ENCODE measurements around the gene HTT-AS.

HTT-AS gene

DNA sequence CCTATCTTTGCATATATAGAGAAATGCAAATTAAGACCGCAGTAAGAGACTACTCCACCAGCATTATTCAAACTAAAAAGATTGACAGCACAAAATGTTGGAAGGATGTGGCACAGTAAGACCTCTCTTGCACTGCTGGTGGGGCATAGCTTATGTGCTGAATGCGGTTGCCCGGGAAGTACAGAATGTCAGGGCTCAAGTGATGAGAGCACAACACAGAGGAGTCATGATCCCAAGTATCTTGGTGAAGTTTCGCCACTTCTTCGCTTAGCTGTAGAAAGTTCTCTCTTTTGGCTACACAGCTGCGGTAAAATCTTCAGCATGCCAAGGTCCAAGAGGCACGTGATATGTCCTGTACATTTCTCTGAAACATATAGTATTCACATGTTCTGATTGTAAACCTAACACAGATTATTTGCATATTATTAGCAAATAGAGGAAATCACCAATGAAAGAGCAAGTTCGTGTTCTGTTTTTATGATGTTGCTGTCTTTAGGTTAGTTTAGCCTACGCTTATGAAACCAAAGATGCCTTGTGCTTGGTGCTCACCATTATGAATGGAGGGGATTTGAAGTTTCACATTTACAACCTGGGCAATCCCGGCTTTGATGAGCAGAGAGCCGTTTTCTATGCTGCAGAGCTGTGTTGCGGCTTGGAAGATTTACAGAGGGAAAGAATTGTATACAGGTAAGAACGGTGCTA lies 55.0 kb downstream of the HTT-AS start:
- Histone ChIP-seq H3K4me3 (ENCODE audit: low read length) (no peak overlapping the region), H3K27me3 (ENCODE audit: control insufficient read depth, insufficient read depth, low read length) (no peaks in the 10 kb centered on the region), H3K27ac (ENCODE audit: low read length) (no peak overlapping the region), H3K4me1 (ENCODE audit: control insufficient read depth, low read depth, low read length) (no peaks in the 10 kb centered on the region), H3K9ac (ENCODE audit: low read length) (no peak overlapping the region), H3K9me3 (ENCODE audit: control insufficient read depth, low read depth, low read length) (no peaks in the 10 kb centered on the region), H3K36me3 (ENCODE audit: control insufficient read depth, low read depth, low read length) (no peaks in the 10 kb centered on the region)

- no peaks in the 10 kb centered on the region for H3K9me3 ChIP-seq (ENCODE audit: control insufficient read depth, low read depth, low read length)
- no peaks in the 10 kb centered on the region for H3K27me3 ChIP-seq (ENCODE audit: control insufficient read depth, insufficient read depth, low read length)
- no peaks in the 10 kb centered on the region for H3K36me3 ChIP-seq (ENCODE audit: control insufficient read depth, low read depth, low read length)
- H3K4me3 ChIP-seq (ENCODE audit: low read length) = no peak overlapping the region
- no peak overlapping the region for H3K27ac ChIP-seq (ENCODE audit: low read length)
- no peaks in the 10 kb centered on the region for H3K4me1 ChIP-seq (ENCODE audit: control insufficient read depth, low read depth, low read length)
- H3K9ac ChIP-seq (ENCODE audit: low read length) = no peak overlapping the region
Observed at GRCh38 chr4:3017504-3017903, 56.8 kb downstream of the HTT-AS start.

DNA sequence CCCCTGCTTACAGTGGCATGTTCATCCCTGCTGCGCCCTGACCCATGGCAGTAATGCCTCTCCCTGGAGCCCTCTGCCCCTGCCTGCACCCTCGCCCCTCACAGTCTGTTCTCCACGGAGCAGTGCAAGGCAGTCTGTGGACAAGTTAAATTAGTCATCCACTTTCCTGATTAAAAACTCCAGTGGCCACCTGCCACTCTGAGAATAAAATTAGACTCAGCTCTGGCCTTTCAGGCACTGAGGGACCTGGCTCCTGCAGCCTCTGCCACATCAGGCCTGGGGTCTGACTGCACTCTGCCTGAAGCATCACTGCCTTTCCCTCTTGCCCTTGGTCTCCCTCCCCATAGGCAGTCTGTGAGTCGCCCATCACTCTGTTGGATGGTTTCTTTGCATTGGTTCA lies 57.4 kb downstream of the HTT-AS start:
- Histone ChIP-seq H3K9ac (ENCODE audit: low read length) (no peak overlapping the region), H3K4me1 (ENCODE audit: control insufficient read depth, low read depth, low read length) (no peaks in the 10 kb centered on the region), H3K9me3 (ENCODE audit: control insufficient read depth, low read depth, low read length) (no peaks in the 10 kb centered on the region), H3K27ac (ENCODE audit: low read length) (no peak overlapping the region), H3K36me3 (ENCODE audit: control insufficient read depth, low read depth, low read length) (no peaks in the 10 kb centered on the region), H3K4me3 (ENCODE audit: low read length) (no peak overlapping the region), H3K27me3 (ENCODE audit: control insufficient read depth, insufficient read depth, low read length) (no peaks in the 10 kb centered on the region)

DNA sequence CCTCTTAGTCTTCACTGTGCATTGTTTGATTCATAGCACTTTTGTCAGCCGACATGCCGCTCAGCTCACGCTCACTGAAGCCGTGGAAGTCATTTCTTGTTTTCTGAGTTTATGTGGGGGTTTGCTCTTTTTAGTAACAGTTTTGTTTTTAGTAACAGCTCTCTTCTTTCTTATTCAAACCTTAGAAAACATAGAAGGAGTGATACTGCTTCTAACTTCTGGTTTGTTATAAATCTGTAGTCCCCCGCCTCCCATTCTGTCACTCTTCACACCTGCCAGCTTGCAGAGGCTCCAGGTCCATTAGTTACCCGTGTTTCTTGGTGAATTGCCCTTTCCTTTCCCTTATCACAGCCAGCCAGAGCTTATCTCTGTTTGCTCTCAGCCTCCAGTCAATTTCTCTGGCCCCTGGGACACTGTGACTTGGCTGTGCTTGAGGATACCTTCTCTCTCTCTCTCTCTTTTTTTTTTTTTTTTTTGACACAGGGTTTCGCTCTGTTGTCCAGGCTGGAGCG lies 60.4 kb downstream of the HTT-AS start:
- Histone ChIP-seq H3K27me3 (ENCODE audit: control insufficient read depth, insufficient read depth, low read length) (no peaks in the 10 kb centered on the region), H3K4me3 (ENCODE audit: low read length) (no peak overlapping the region), H3K4me1 (ENCODE audit: control insufficient read depth, low read depth, low read length) (no peaks in the 10 kb centered on the region), H3K9ac (ENCODE audit: low read length) (no peak overlapping the region), H3K36me3 (ENCODE audit: control insufficient read depth, low read depth, low read length) (no peaks in the 10 kb centered on the region), H3K9me3 (ENCODE audit: control insufficient read depth, low read depth, low read length) (no peaks in the 10 kb centered on the region), H3K27ac (ENCODE audit: low read length) (no peak overlapping the region)
